ENCODE data around the gene ARHGEF5. TPM values are rescaled to one million over a fixed set of nuclear protein-coding genes. Genes with fewer than 3 reads are reported as not detected.
"Not testable (repeated sequence)": the region's sequence is repeated elsewhere in the genome, so short reads cannot be mapped to it uniquely, and the experiment has no call there.

Gene ARHGEF5
- polyA plus RNA-seq, 3 donors, result 0.04 to 0.11 TPM; not detected in 1

- H3K27ac Mint-ChIP-seq; H3K4me3 Mint-ChIP-seq; H3K4me1 Mint-ChIP-seq; H4K20me1 ChIP-seq (ENCODE audit: insufficient read depth, low read length); H3K27me3 ChIP-seq (ENCODE audit: control insufficient read depth in 2 of 2, insufficient read depth in 2 of 2, low read length in 2 of 2); DNase-seq; H3K9ac ChIP-seq (ENCODE audit: insufficient read depth, low read length, poor library complexity, severe bottlenecking); H3K36me3 Mint-ChIP-seq; H3K27me3 Mint-ChIP-seq (ENCODE audit: low read depth in 3 of 3); H3K9me3 ChIP-seq (replicated peaks in 1 of 2; ENCODE audit: control insufficient read depth in 1 of 2, insufficient read depth in 1 of 2, low read length in 2 of 2); H3K9me3 Mint-ChIP-seq; H3K4me2 ChIP-seq (replicated peaks; ENCODE audit: extremely low read depth, low read length, poor library complexity, severe bottlenecking); H3K4me3 ChIP-seq (replicated peaks in 1 of 3; ENCODE audit: low read depth in 2 of 3, low read length in 3 of 3); H3K27ac ChIP-seq (ENCODE audit: low read depth in 1 of 2, low read length in 2 of 2); H3K36me3 ChIP-seq (replicated peaks in 1 of 2; ENCODE audit: control insufficient read depth in 1 of 2, insufficient read depth in 2 of 2, low read length in 2 of 2); intact Hi-C loops (cut with micrococcal nuclease); H3K79me2 ChIP-seq (ENCODE audit: insufficient read depth, low read length); H2AFZ ChIP-seq (ENCODE audit: insufficient read depth, low read depth, low read length, poor library complexity, severe bottlenecking); H3K4me1 ChIP-seq (ENCODE audit: control insufficient read depth in 1 of 2, insufficient read depth in 2 of 2, low read length in 2 of 2): not testable (repeated sequence)
- WGBS (ENCODE audit: insufficient coverage), result no CpG with 5 or more reads among the region's 5 CpGs
Observed at GRCh38 chr7:144325868-144326267, 29.3 kb upstream of the ARHGEF5 start.

- not testable (repeated sequence) for H3K27ac Mint-ChIP-seq
Observed at GRCh38 chr7:144330044-144330443, 25.2 kb upstream of the ARHGEF5 start.

GRCh38 chr7:144331221-144331995 lies 23.8 kb upstream of the ARHGEF5 start:
- not testable (repeated sequence) for H3K4me3 Mint-ChIP-seq; H4K20me1 ChIP-seq (ENCODE audit: insufficient read depth, low read length)

More at GRCh38 chr7:144330044-144330443, 25.2 kb upstream of the ARHGEF5 start:
- H4K20me1 ChIP-seq (ENCODE audit: insufficient read depth, low read length); H3K4me2 ChIP-seq (replicated peaks; ENCODE audit: extremely low read depth, low read length, poor library complexity, severe bottlenecking); H3K9ac ChIP-seq (ENCODE audit: insufficient read depth, low read length, poor library complexity, severe bottlenecking); H3K4me3 ChIP-seq (replicated peaks in 1 of 3; ENCODE audit: low read depth in 2 of 3, low read length in 3 of 3); intact Hi-C loops (cut with micrococcal nuclease); DNase-seq; H3K79me2 ChIP-seq (ENCODE audit: insufficient read depth, low read length); H3K27me3 Mint-ChIP-seq (ENCODE audit: low read depth in 3 of 3); H3K9me3 Mint-ChIP-seq; H3K27me3 ChIP-seq (ENCODE audit: control insufficient read depth in 2 of 2, insufficient read depth in 2 of 2, low read length in 2 of 2); H3K36me3 Mint-ChIP-seq; H3K27ac ChIP-seq (ENCODE audit: low read depth in 1 of 2, low read length in 2 of 2); H3K4me1 Mint-ChIP-seq; H2AFZ ChIP-seq (ENCODE audit: insufficient read depth, low read depth, low read length, poor library complexity, severe bottlenecking); H3K4me3 Mint-ChIP-seq; H3K4me1 ChIP-seq (ENCODE audit: control insufficient read depth in 1 of 2, insufficient read depth in 2 of 2, low read length in 2 of 2); H3K9me3 ChIP-seq (replicated peaks in 1 of 2; ENCODE audit: control insufficient read depth in 1 of 2, insufficient read depth in 1 of 2, low read length in 2 of 2); H3K36me3 ChIP-seq (replicated peaks in 1 of 2; ENCODE audit: control insufficient read depth in 1 of 2, insufficient read depth in 2 of 2, low read length in 2 of 2): not testable (repeated sequence)

DNA sequence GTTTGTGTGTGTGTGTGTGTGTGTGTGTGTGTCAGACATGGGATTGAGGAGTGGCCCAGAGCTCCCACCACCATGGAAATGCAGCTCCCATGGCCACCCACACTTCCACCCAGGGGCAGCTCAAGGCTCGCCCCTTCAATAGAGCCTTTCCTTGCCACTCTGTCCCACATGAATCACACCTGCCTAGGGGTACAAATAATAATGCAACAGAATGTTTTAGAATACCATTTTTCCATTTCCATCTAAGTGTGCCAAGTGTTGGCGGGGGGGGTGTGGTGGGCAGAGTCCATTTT lies 23.3 kb upstream of the ARHGEF5 start:
- H3K9me3 ChIP-seq (replicated peaks in 1 of 2; ENCODE audit: control insufficient read depth in 1 of 2, insufficient read depth in 1 of 2, low read length in 2 of 2); H3K36me3 Mint-ChIP-seq; intact Hi-C loops (cut with micrococcal nuclease); H3K27me3 Mint-ChIP-seq (ENCODE audit: low read depth in 3 of 3); H3K4me2 ChIP-seq (replicated peaks; ENCODE audit: extremely low read depth, low read length, poor library complexity, severe bottlenecking); H3K4me1 ChIP-seq (ENCODE audit: control insufficient read depth in 1 of 2, insufficient read depth in 2 of 2, low read length in 2 of 2); H4K20me1 ChIP-seq (ENCODE audit: insufficient read depth, low read length); H3K4me3 ChIP-seq (replicated peaks in 1 of 3; ENCODE audit: low read depth in 2 of 3, low read length in 3 of 3); H3K79me2 ChIP-seq (ENCODE audit: insufficient read depth, low read length); H2AFZ ChIP-seq (ENCODE audit: insufficient read depth, low read depth, low read length, poor library complexity, severe bottlenecking); H3K36me3 ChIP-seq (replicated peaks in 1 of 2; ENCODE audit: control insufficient read depth in 1 of 2, insufficient read depth in 2 of 2, low read length in 2 of 2); H3K9ac ChIP-seq (ENCODE audit: insufficient read depth, low read length, poor library complexity, severe bottlenecking); H3K4me1 Mint-ChIP-seq; H3K9me3 Mint-ChIP-seq; H3K27me3 ChIP-seq (ENCODE audit: control insufficient read depth in 2 of 2, insufficient read depth in 2 of 2, low read length in 2 of 2); H3K27ac ChIP-seq (ENCODE audit: low read depth in 1 of 2, low read length in 2 of 2); DNase-seq; H3K4me3 Mint-ChIP-seq: not testable (repeated sequence)
- peak overlapping the region in 1 of 7 donors; percentile 77 for H3K27ac Mint-ChIP-seq
- WGBS (ENCODE audit: insufficient coverage), result no CpG with 5 or more reads among the region's 2 CpGs

More at GRCh38 chr7:144331221-144331995, 23.8 kb upstream of the ARHGEF5 start:
- H3K27ac Mint-ChIP-seq, result peak overlapping the region in 1 of 7 donors; percentile 77
- H3K36me3 Mint-ChIP-seq; H3K27ac ChIP-seq (ENCODE audit: low read depth in 1 of 2, low read length in 2 of 2); H3K79me2 ChIP-seq (ENCODE audit: insufficient read depth, low read length); H3K27me3 ChIP-seq (ENCODE audit: control insufficient read depth in 2 of 2, insufficient read depth in 2 of 2, low read length in 2 of 2); H3K27me3 Mint-ChIP-seq (ENCODE audit: low read depth in 3 of 3); H2AFZ ChIP-seq (ENCODE audit: insufficient read depth, low read depth, low read length, poor library complexity, severe bottlenecking); H3K9me3 Mint-ChIP-seq; H3K9me3 ChIP-seq (replicated peaks in 1 of 2; ENCODE audit: control insufficient read depth in 1 of 2, insufficient read depth in 1 of 2, low read length in 2 of 2); H3K4me2 ChIP-seq (replicated peaks; ENCODE audit: extremely low read depth, low read length, poor library complexity, severe bottlenecking); H3K9ac ChIP-seq (ENCODE audit: insufficient read depth, low read length, poor library complexity, severe bottlenecking); H3K4me1 ChIP-seq (ENCODE audit: control insufficient read depth in 1 of 2, insufficient read depth in 2 of 2, low read length in 2 of 2); H3K4me1 Mint-ChIP-seq; H3K4me3 ChIP-seq (replicated peaks in 1 of 3; ENCODE audit: low read depth in 2 of 3, low read length in 3 of 3); DNase-seq; H3K36me3 ChIP-seq (replicated peaks in 1 of 2; ENCODE audit: control insufficient read depth in 1 of 2, insufficient read depth in 2 of 2, low read length in 2 of 2); intact Hi-C loops (cut with micrococcal nuclease): not testable (repeated sequence)
- WGBS (ENCODE audit: insufficient coverage), result no CpG with 5 or more reads among the region's 9 CpGs
